ENCODE data around the gene COBL.

COBL gene

DNA sequence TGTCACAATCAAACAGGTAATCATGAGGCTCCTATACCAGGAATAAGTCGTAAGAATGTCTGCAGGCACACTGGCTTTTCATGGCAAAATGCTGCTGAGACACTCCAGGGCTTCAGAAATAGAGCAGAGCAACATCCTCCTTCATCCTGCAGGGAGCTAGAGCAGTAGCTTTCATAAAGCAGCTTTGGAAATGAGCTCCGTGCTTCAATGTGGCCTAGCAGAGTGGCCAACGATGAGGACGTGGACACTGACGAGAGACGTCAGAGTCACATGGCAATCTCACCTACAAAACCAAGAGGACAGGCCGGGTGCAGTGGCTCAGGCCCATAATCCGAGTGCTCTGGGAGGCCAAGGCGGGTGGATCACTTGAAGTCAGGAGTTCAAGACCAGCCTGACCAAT lies 9.8 kb downstream of the COBL start:
- no peak for DNase-seq

DNA sequence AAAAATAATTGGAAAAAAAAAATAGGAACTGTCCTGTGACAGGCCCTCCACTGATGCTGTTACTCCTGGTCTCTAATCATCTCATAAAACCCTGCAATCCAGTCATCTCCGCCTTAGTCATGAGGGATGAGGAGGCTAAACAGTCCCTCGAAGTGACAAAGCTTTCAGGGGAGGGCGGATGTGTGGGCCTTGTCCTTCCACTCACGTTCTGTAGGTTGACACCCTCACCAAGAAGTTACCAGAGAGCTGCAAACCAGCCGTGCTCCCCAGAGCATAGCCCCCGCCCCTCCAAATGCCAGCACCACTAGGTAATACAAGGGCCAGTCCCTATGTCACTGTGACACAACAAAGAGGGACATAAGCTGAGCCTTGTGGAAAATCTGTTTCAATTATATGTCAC lies 11.9 kb downstream of the COBL start:
- DNase-seq = no peak

DNA sequence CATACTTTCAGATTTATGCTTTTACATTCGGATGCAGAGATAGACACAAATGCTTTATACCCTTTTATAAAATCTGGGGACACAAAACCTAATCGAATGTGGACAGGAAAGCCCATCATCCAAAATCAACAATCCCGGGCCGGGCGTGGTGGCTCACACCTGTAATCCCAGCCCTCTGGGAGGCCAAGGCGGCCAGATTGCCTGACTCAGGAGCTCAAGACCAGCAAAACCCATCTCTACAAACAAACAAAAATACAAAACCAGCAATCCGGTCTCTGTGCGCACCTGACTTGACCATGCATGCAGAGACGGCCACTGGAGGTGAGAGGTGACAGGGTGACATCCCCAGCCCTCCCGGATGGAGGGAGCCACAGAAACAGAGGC lies 13.5 kb downstream of the COBL start:
- DNase-seq = no peak

DNA sequence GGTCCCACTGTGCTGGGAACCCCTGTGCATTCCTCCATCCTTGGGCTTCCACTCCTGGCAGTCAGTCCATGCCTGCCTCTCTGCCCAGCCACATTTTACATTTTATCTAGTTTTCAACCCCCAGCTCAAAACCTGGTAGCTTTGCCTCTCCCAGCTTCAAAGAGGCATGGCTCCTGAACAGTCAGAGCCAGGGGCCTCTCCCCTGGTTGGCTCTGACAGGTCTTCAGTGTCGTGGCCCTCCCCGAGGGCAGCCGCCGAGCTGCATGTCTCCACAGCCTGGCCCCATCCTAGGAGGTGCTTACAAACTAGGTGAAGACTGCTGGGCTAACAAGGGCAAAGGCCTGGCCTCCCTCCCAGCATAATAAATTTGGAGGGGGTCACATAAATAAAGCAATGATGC lies 14.8 kb downstream of the COBL start:
- DNase-seq = no peak

DNA sequence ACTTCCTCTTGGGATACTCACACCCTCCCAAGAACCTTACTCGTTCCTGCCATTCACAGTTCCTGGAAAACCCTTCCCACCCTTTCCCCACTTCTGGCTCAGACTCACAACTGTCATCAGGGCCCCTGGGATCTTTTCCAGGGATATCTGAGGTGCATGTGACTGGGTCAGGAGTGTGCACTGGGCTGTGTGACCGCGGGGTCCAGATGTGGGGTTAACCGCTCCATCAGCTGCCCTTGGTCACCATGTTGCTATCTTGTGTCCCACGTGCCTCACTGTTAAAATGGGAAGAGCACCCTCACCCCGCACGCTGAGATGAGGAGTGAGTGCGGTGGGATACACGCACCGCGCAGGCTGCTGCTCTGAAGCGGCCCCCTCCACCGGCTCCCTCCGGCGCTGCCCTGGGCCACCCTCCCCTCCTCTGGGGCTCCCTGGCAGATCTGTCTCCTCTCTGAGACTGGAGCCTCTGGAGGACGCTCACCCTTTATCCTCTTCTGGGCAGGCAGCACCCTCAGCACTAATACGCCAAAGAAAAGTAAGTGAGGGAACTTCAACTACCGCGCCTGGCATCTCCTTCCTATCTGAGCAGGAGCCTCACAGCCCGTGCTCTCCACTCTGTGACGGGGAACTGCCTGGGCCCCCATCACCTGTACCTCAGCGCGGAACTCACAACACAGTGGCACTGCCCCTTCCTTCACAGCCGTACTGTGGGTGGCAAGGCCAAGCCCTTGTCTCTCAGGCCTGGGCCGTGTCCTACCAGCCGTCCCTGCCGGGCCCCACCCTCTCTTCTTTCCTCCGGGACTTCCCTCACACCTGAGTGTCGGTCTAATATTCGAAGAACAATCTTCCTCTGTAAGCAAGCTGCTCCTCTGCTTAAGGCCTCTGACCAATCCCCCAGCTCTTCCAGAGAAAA lies 15.6 kb downstream of the COBL start:
- DNase-seq = no peak

DNA sequence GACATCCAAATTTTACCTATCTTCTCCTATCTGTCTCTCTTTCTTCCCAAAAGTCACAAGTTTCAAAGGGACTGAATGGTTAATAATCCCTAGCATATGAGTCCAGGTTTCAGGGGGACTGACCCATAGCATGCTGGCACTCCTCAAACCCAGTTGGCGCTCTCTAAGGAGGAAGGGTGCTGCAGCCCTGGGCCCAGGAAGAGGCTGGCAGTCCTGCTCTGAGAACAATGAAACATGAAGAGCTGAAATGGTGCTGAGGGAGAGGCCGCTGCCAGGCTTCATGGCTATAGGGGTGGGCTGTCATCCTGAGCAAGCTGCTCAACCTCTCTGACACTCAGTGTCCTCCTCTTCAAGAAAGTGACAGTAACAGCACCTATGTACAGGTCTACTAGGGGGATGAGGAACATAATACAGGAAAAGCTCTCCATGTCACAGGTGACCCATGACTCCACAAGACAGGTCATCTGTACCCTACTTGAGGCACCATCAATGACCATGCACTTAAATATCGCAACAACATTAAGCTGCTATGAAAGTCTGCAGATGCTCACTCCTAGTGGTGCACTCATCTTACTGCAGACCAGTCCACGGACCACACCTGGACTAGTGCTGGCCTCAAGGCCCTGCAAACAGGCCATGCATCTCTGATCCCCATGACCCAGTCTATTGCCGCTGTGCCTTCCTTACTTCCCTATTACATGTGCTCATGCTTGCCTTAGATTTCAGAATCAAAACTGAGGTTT lies 17.0 kb downstream of the COBL start:
- no peak for DNase-seq

DNA sequence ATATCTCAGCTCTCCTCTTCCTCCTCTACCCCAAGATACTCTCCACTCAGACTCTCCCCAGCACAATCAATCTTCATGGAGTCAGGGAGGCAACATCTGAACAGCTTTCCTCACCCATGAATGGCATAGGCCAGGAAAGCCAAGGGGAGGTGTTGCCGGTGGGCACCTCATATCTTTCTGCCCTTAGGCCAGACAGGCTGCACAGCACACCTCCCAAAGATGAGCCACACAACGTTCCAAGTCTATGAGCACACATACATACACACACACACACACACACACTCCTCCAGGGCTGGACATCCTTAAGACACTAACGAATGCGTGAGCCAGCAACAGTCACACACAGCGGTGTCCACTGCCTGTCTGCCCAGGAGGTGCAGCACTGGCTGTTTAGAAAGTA lies 17.7 kb downstream of the COBL start:
- DNase-seq = no peak

DNA sequence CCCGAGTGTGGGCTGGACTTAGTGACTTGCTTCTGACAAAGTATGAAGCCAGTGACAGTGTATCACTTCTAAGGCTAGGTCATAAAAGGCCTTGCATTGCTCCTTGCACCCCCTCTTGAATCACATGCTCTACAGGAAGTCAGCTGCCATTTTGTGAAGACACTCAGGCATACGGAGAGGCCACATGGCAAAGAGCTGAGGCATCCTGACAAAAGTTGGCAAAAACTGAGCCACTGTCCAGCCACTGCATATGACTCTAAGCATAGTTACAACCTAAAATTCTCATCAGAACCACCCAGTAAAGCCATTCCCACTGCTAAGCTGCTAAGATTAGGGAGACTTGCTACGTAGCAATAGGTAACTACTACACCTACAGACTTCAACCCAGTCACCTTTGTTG lies 18.6 kb downstream of the COBL start:
- no peak for DNase-seq

DNA sequence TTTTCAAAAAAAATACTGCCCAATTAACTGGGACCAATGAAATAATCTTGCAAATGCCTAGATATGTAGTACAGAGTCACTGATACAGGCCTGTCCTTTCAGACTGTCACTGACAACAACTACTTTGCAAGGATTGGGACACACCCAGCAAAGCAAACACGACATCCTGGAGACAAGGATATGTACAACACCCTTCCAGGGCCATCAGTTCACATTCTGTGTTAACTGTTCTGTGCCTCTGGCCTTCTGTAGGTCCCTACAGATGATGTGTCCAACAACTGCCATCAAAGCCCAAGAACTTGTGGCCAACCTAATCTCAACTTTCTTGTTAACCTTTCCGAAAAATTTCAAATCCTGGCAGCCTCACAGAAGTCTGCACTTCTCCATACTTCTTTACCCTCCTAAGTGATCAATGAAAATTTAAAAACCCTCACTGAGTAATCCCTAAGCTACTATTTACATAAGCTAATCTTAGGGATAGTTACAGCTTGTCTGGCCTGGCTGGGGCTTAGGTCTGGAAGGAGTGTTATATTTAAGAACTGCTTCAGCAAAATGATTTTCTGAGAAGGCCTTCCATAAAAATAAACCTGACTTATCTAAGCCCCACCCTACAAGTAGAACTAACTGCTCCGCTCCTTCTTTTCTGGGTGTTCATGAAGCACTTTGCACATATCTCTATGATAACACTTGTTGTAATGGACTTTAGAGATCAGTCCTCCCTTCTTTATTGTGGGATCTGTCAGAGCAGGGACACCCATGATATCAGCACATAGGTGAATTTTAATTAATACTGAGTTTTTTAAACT lies 21.0 kb downstream of the COBL start:
- no peak for DNase-seq

DNA sequence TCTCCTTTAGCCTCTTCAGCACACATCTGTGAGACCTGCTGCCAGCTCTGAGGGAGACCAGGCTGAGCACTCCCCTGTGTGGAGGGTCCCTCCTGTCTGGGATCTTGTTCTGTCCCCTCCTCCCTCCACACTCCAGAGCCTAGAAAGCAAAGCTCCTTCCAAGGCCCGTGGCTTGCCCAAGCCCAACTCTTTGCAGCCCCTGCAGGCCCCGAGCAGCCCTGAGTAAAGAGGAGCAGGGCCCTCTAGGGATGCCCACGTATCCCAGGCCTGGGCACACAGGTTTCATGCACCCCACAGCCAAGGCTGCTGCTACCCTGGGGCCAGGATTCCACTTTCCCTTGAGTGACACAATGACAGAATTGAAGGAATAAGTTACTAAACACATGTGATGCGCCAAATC lies 24.0 kb downstream of the COBL start:
- no peak for DNase-seq

DNA sequence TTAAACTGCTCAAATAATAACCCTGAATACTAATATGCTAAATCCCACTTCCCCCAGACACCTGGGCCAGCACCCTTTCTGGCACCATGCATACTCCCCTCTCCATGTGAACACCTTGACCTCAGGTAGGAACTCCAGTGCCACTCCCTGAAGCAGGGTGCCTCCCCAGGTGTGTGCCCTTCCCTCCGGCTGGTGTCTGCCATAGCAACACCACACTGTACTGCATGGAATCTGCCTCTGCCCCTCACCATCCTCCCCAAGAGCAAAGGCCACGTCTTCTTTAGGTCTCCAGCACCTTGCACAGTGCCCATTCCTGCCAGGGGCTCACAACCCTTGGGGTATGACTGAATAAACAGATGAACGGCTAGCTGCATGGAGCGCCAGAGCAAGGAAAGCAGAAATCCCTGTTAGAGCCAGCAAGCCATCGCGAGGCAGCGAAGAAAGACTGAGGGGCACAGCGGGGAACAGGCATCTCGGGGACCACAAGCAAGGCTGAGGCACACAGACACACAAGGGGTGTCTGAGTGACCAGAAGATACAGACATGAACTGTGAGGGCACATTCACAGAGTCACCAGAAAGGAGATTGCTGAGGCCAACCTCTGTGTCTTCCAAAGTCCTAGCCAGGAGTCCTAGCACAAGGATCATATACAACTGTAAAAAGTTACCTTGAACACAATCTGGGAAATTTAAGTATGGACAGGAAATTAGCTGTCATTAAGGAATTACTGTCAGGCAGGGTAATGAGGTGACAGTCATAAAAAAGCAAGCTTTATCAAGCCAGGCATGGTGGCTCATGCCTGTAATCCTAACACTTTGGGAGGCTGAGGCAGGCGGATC lies 25.7 kb downstream of the COBL start:
- no peak for DNase-seq

DNA sequence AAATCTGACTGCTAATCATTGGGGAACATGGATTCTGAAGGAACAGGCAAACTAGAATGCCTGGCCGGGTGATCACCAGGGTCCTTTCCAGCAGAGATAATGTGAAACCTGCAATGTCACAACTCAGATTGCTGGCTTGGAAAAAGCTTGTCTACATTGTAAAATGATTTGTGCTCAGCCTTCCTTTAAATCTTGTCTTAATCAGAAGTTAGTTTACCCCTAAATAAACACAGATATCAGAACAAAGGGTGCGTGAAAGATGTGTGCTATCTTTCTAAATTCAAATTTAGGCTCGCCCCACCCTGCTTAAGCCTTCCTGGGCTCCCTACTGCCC lies 26.3 kb downstream of the COBL start:
- DNase-seq = no peak

DNA sequence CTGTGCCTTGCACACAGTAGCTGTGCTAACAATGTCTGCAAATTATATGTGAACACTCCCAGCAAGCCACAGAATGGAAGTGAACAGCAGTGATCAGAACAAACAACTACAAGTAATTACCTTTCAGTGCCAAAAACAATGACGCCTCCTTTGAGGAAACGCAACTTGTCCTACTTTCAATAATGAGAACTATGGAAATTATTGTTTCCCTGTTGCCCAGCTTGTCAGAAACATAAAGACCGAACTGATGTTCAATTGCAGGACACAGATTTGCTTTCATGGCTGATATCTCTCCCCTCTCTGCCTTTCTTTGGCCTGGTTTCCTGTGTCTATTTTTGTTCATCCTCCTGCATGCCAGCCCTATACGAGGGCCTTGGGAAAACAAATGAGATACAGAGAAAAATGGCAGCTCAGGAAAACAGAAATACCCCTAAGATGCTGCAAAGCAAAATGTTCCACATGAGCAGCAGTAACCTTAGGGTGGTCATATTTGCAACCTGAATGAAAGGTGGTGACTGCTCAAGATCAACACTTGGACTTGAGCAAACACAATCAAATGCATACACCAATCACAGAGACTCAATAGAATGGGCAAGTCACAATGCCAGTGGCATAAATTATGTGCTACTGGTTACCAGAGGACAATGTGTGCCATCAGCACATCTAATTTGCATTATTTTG lies 26.8 kb downstream of the COBL start:
- no peak for DNase-seq

DNA sequence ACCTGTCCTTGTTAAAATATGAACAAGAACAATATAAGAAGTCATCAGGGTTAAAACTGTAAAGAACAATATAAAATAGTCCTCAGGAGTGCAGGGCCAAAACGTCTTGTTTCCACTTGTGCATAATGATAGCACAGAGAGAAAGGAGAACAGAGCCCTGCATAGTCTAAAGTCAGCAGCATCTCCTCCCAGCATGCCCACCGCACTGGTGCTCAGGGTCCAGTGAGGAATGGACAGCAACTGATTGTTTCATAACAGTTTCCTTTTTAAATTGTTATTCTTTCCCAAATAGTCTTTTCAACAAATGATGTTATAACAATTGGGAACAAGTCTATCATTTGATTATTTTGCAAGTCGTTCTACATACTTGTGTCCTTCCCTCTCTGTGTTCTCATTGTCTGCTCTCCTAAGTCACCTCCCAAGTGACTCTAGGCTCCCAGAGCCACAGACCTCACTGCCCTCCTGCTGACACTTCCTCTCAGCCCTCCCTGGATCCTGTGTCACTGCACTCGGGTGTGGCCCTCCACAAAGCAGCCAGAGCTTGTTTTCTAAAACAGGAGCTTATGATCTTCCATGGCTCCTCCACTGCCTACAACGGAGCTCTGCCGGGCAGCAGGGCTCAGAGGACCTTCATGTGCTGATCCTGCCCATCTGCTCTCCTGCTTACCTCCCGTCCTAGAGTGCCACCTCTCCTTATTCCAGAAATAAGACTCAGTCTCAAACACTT lies 27.6 kb downstream of the COBL start:
- DNase-seq = no peak

DNA sequence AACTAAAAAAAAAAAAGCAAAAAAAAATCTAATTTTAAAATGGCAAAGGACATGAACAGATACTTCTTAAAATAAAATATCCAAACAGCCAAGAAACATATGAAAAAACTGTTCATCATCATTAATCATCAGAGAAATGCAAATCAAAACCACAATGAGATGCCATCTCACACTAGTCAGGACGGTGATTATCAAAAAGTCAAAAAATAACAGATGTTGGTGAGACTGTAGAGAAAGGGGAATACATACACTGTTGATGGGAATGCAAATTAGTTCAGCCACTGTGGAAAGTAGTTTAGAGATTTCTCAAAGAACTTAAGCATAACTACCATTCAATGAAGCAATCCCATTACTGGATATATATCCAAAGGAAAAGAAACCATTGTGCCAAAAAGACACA lies 30.2 kb downstream of the COBL start:
- DNase-seq = no peak

DNA sequence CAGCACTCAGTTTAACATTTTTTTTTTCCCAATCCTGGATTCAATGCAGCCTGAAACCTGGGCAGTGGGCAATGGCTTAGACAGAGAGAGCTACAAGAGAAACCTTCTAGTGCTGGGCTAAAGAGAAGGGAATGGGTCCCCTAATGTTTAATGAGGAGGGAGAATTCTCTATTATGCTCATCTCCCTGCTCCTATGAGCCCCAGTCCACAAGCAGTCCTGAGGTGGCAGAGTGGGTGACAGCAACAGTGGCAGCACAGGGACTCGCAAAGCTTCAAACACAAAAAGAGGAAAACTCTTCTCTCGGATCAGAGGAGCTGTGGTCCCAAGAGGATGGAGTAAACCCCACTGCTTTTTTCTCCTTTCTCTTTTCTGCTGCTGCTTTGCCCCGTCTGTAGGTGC lies 36.5 kb downstream of the COBL start:
- no peak for DNase-seq

DNA sequence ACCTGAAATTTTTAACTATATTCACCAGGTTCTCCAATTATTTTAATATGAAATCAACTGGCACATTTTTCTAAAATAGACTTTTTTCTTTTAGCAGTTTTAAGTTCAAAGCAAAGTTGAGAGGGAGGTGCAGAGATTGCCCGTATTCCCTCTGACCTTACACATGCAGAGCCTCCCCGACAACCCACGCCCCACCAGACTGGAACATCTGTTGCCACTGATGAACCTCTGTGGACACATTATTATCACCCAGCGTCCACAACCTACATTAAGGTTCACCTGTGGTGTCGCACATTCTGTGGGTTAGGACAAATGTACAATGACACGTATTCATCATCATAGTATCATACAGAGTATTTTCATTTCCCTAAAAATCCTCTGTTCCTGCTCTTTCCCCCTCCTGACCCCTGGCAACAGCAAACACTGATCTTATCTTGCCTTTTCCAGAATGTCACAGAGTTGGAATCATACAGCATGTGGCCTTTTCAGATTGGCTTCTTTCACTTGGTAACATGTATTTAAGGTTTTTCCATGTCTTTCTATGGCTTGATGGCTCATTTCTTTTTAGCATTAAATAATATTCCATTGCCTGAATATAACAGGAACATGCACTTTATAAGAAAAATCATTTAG lies 37.1 kb downstream of the COBL start:
- no peak for DNase-seq

DNA sequence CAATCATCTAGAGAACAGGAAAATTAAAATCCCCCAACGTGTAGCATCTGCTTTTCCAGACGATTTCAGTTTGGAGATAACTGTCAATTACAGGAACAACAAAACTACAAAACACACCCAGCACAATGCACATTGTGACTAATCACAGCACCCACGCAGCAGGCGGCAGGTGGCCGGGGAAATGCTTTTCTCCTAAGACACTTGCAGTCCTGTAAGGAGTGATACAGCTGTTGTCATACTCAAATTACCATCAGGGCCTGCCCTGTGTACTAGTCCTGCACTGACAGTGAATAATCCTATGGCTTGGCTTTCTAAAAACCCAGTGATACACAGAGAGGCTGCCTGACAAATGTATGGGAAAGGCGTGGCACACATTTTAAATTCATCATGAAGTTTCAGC lies 37.8 kb downstream of the COBL start:
- no peak for DNase-seq

DNA sequence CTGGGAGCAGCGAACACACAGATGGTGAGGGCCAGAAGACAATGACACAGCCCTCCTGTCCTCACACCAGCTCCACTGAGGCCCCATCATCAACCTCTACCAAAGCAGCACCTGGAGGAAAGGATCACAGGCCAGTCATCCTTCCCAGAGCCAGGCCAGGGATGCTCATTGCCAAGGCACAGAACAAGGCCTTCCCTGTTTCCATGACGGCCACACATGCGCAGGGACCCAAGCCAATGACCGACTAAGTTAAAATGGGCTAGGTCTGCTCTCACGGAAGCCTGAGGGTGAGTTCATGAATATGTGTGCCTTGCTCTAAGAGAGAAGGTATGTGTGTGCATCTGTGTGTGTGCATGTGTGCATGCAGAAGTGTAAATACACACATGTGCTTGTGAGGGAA lies 39.6 kb downstream of the COBL start:
- DNase-seq = no peak

DNA sequence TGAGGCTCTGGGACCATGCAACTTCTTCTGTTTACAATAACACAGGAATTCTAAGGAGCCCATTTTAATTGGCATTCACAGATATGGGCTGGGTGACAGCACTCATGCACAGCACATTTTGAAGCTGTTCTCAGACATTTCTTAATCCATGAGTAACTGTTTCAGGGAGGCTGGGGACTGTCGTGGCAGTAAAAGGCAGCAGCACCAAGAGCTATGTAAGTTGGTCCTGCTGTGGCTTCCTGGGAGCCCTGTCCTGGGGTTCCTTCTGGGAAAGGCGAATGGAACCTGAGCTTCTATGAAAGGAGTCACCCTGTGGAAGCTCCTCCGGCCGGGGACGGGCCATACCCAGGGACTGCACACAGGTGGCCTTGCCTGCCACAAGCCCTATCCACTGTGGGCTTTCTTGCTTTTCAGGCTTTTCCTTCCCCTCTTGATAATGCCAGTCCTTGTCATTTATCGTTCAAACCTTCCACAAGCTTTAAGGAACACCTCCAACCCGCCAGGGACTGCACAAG lies 40.5 kb downstream of the COBL start:
- no peak for DNase-seq

Measured in fibroblast of skin of abdomen (primary cell).